Right forelimb (tissue), 1 donor: Measurements from ENCODE around the gene B3GNT4.
"Not testable (repeated sequence)": the region's sequence is repeated elsewhere in the genome, so short reads cannot be mapped to it uniquely, and the experiment has no call there.

Source experiments
- DNase-seq: peaks from one replicate; pipeline ENCODE4 v3.0.0-alpha.2; 2018

B3GNT4 gene

GRCh38 chr12:122203301-122204166 lies at the start of gene B3GNT4:
Gene B3GNT4, plus strand, starts transcription at chr12:122203709. Its CDS starts 910 bp downstream, at chr12:122204619.
- DNase-seq: peak; percentile 69

DNA sequence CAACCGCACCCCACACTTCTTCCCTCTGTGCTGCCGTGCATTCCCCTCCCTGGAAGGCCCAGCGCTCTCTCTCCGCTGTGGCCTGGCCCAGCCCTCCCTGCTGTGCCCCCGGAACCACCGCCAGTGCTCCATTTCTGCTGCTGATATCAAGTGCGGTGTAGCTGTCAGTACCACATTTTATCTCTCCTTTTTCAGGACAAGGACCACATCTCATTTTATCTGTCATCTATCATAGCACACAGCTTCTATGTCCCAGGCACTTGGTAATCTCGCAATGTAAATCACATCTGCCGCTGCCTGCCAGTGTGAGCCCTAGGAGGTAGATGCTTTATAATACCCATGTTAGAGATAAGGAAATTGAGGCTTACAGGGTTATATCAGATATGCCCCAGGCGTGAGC lies 47.8 kb upstream of the B3GNT4 start:
- no peak for DNase-seq

DNA sequence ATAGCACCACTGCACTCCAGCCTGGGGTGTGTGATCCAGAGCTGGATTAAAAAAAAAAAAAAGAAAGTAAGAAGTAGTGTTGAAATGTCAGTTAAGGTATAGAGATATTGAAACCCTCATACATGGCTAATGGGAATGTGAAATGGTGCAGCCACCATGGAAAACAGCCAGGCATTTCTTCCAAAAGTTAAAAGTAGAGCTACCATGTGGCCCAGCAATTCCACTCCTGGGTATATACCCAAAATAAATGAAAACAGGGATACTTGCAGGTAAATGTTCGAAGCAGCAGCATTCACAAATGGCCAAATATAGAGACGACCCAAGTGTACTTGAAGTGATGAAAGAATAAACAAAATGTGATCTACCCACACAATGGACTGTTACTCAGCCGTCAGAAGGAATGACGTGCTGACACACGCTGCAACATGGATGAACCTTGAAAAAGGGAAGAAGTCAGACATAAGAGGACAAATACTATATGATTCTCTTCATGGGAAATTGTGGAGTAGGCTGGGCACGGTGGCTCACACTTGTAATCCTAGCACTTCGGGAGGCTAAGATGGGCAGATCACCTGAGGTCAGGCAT lies 44.7 kb upstream of the B3GNT4 start:
- DNase-seq: no peak

DNA sequence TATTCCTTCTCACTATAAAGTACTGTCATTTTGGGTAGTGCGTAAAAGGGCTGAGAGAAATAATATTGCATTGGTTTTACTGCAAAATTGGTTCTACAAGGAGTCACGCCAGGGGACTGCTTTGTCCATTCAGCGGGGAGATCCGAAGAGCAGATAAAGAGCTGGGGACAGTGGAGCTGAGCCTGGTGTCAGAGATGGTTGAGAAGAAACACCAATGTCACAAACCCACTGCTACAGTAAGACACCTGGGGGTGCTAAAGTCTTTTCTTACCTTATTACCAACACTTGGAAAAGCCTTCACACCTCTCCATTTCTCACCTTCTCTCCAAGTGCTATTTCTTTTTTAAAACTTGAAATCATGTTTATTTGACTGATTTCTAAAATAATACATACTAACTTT lies 43.6 kb upstream of the B3GNT4 start:
- DNase-seq: no peak

DNA sequence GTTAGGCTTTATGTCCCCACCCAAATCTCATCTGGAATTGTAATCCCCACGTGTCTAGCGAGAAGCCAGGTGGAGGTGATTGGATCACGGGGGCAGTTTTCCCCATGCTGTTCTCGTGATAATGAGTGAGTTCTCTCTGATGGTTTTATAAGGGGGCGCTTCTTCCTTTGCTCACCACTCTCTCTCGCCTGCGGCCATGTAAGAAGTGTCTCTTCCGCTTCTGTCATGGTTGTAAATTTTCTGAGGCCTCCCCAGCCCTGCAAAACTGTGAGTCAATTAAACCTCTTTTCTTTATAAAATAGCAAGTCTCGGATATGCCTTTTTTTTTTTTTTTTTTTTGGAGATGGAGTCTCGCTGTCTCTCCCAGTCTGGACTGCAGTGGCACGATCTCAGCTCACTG lies 42.7 kb upstream of the B3GNT4 start:
- no peak for DNase-seq

DNA sequence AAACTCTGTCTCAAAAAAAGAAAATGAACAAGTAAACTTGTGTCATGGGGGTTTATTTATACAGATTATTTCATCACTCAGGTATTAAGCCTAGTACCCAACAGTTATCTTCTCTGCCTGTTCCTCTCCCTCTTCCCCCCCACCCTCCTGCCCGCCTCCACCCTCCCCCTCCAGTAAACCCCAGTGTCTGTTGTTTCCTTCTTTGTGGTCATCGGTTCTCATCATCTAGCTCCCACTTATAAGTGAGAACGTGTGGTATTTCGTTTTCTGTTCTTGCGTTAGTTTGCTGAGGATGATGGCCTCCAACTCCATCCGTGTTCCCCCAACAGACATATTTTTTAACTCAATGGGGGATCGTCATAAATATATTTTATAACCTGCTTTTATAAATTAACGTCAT lies 41.8 kb upstream of the B3GNT4 start:
- no peak for DNase-seq

DNA sequence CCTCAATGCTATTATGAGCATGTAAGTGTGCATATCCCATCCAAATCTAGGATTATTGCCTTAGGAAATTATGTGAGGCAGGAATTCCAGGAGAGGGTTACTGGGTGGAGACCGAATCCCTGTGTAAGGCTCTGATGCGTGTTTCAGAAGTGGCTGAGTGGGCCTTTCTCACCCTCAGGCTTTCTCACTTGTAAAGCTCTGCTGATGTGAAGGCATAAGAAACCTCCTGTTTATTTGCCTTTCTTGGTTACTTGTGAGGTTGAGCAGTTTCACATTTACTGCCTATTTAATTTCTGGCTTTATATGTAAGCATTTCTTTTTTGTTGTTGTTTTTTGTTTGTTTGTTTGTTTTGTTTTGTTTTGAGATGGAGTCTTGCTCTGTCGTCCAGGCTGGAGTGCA lies 40.5 kb upstream of the B3GNT4 start:
- DNase-seq: no peak

DNA sequence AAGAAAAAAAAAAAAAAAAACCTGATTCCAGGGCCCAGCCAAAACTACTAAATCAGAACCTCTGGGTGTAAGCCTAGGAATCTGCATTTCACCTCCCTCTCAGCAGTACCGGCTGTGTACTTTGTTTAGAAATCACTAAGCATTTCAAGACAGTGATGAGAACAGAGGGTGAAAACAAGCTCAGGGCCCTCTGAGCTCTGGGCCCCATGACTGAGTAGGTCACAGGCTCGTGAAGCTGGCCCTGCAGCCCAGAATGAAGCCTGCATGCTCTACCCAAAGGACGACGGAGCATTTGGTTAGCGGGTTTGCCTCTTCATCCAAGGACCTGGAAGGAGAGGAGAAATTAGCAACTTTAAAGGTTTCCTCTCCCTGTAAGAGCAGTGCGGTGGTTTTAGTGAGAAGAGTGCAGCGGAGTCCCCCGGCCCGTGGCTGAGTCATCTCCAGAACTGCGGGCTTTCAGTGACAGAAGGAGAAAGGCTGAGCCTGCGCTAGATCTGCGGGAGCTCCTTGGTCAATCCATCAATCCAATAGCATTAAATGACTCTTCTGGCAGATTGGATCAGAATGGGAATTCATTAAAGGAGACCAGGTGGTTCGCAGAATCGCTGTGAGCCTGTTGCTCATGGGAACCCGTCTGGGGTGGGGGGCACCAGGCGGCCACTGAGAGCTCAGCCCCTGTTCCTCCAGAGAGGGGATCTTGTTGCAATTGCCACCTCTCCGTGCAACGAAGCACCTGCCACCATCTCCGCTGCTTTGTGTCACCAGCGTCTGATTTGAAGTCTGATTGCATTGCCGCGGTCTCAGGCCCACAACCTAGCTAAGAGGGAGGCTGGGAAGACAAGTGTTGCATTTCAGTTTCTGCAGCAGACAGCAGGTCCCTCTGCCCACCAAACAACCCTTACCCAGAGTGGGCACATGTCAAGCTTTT lies 36.8 kb upstream of the B3GNT4 start:
- no peak for DNase-seq

GRCh38 chr12:122167356-122167925 lies 36.1 kb upstream of the B3GNT4 start:
- no peak for DNase-seq

- no peak for DNase-seq
Observed at GRCh38 chr12:122168492-122168891, 35.0 kb upstream of the B3GNT4 start.

DNA sequence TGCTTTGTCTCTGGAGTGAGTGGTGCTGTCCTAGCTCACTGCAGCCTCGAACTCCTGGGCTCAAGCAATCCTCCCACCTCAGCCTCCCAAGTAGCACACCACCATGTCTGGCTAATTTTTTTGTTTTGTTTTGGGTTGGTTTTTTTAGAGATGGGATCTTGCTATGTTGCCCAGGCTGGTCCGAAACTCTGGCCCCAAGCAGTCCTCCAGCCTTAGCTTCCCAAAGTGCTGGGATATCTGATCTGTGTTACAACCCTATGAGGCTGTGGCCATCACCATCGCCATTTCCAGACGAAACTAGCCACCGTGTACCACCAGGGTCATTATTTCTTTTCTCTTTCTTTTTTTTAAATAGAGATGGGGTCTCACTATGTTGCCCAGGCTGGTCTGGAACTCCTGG lies 32.1 kb upstream of the B3GNT4 start:
- no peak for DNase-seq

- no peak for DNase-seq
Observed at GRCh38 chr12:122172262-122172939, 31.1 kb upstream of the B3GNT4 start.

GRCh38 chr12:122174155-122174845 lies 29.2 kb upstream of the B3GNT4 start, which contains the start of gene IL31:
Gene IL31, minus strand, starts transcription at chr12:122174221. Its CDS starts 49 bp downstream, at chr12:122174172.
- no peak for DNase-seq

DNA sequence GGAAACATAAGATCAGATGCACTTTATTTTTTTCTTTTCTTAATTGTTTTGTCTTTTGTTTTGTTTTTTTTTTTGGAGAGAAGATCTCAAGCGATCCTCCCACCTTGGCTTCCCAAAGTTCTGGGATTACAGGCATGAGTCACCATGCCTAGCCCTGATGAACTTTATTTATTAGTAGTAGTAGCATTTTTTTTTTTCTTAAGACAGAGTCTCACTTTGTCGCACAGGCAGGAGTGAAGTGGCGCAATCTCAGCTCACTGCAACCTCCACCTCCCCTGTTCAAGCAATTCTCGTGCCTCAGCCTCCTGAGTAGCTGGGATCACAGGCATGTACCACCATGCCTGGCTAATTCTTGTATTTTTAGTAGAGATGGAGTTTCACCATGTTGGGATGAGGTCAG lies 27.0 kb upstream of the B3GNT4 start:
- not testable (repeated sequence) for DNase-seq

DNA sequence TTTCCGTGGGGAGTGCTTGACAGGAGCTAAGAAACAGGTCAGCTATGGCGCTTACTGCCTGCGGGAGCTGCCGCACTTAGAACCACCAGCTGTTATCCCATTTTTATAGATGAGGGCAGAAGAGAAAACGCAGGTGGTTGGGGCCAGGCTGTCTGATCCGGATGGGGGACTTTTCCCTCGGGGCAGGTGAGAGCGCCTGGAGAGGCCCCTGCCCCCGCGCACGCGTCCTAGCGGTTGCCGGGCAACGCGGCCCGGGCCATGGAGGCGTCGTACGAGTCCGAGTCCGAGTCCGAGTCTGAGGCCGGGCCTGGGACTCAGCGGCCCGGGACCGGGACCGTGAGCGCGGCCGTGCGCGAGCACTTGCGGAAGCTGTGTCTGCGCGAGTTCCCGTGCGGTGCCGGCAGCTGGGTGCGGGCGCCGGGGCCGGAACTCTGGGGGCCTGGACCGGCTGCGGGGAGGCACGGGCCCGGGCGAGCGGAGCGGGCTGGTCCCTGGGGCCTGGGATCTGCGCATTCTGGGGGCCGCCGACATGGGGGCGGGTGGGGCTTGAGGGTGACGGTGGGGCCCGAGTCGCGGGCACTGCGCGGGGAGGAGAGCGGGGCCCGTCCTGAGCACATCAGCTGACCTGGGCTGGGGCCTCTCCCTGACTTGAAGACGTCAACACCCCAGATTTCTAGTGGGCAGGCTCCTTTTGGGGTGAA lies 20.5 kb upstream of the B3GNT4 start, which contains the start of gene LRRC43:
LRRC43 (plus strand) TSS at position 237 of the 701 bp plus-strand sequence; CDS start at position 259, 22 bp downstream.
- DNase-seq: peak; percentile 61

DNA sequence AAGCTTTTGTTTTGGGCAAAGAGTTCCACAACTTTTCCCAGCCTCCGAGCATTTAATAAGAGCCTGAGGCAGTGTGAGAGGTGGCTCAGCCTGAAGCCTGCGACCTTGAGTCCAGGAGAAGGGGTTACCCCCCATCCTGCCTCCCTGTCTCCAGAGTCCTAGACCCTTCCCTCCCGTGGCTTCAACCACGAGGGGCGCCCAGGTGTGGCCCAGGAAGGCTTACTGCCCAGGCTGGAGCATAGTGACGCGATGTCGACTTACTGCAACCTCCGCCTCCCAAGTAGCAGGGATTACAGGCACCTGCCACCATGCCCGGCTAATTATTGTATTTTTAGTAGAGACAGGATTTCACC lies 19.9 kb upstream of the B3GNT4 start:
- DNase-seq: no peak

DNA sequence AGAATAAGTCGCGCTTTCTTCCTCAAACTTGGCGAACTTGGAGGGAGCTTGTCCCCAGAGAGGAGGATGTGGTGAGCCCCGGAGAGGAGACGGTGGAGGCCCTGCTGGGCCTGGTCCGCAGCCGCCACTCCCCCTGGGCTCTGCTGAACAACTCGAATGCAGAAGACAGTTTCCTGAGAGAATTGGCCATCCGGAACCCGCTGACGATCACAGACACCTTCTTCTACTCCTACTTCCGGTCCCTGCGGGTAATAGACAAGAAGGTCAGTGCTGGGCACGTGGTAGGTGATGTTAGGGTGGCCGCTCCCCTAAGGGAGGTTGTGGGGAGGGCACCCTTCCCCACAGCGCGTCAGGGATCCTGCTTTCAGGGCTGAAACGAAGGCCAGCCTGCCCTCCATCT lies 19.0 kb upstream of the B3GNT4 start:
- DNase-seq: no peak

DNA sequence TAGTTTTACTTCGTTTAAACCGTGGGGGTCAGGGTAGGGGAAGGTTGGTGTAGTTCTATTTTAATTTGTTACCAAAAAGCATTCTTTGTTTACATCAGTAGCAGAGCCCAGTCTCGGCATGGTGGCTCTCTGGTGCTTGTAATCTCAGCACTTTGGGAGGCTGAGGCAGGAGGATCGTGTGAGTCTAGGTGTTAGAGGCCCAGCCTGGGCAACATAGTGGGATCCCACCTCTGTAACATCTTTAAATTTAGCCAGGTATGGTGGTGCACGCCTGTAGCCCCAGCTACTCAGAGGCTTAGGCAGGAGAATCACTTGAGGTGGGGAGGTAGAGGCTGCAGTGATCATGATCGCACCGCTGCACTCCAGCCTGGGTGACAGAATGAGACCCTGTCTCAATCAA lies 18.4 kb upstream of the B3GNT4 start:
- DNase-seq: no peak

DNA sequence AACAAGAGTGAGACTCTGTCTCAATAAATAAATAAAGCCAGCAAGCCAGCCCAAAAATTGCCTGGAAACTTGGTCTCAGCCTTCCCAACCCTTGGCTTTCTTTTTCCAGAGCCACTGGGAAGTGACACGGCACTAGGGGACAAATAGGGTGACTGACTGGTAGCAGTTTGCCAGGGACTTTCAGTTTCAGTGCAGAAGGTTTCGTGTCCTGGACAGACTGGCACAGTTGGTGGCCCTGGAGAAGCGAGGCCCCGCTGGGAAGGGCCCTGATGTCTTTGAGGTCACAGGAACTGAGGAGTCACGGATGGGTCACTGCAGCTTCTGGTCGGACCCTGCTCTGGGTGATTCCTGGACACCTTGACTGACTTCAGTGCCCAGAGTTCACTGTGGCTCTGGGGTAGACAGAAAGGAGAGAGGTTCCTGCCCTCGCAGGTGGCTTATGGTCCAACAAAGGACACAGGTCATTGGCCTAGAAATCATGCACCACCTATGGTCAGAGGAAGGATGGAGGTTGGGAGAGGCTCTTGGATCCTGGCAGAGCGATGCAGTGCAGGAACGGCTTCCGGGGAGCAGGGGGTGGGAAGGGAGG lies 17.9 kb upstream of the B3GNT4 start:
- no peak for DNase-seq

DNA sequence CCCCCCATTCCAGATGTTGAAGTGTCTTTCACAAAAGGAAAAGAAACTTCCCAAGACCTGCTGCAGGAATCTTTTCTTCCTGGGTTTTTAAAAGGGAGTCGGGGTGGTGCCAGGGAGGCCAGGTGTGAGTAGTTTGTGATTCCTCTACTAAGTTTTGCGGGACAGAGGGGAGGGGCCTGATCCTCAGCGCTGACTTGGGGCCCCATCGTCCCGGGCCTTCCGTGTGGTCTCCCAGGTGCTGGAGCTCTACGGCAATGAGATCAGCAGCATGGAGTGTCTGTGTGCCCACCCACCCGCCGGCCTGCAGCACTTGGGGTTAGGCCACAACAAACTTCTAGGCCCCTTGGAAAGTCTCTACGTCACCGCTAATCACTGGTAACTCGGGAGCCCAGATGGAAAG lies 16.0 kb upstream of the B3GNT4 start:
- no peak for DNase-seq
